SK-N-SH (cell line): ENCODE data around the gene FAM184B.

Experiments used
- CTCF ChIP-seq: fragments of 200-600 bp; sonication (generic); IDR thresholded peaks from 2 replicates; pipeline ENCODE4 v1.6.1; 2017; ENCODE audit warnings: antibody characterized with exemption, mild to moderate bottlenecking, moderate library complexity
- ELF1 ChIP-seq: IDR thresholded peaks from 2 replicates; pipeline ENCODE4 v1.4.0; 2012
- EP300 ChIP-seq, 2 experiments: IDR thresholded peaks; 2 replicates each; pipeline versions ENCODE4 v1.4.0 to v1.6.1; 2012; ENCODE audit warnings: borderline replicate concordance in 1 of 2, low read depth in 1 of 2, low read length in 1 of 2
- FOXJ3 ChIP-seq: sonication (generic); formaldehyde crosslinking; IDR thresholded peaks from 2 replicates; pipeline ENCODE4 v1.5.1; 2020; ENCODE audit warnings: mild to moderate bottlenecking, missing genetic modification reagents
- IRF3 ChIP-seq: fragments of 150-350 bp; IDR thresholded peaks from 2 replicates; pipeline ENCODE4 v1.6.1; 2016; ENCODE audit warnings: mild to moderate bottlenecking, low read depth, low read length
- JUND ChIP-seq: IDR thresholded peaks from 2 replicates; pipeline ENCODE4 v1.4.0; 2012
- MAX ChIP-seq: IDR thresholded peaks from 2 replicates; pipeline ENCODE4 v1.4.0; 2012; ENCODE audit warnings: low read depth
- NRF1 ChIP-seq: IDR thresholded peaks from 2 replicates; pipeline ENCODE4 v1.6.1; 2012; ENCODE audit warnings: low read depth, mild to moderate bottlenecking, low read length
- PBX3 ChIP-seq: IDR thresholded peaks from 2 replicates; pipeline ENCODE4; 2012
- POLR2AphosphoS5 ChIP-seq: IDR thresholded peaks from 2 replicates; pipeline ENCODE4 v1.6.1; 2012; ENCODE audit warnings: low read depth, low read length
- SIN3A ChIP-seq: IDR thresholded peaks from 2 replicates; pipeline ENCODE4 v1.6.1; 2012; ENCODE audit warnings: low read depth, mild to moderate bottlenecking, low read length, moderate library complexity, borderline replicate concordance
- YY1 ChIP-seq: IDR thresholded peaks from 2 replicates; pipeline ENCODE4 v1.4.0; 2012; ENCODE audit warnings: low read depth, mild to moderate bottlenecking
- TF ChIP-seq, protein P1 (sequence below): IDR thresholded peaks from 2 replicates; pipeline ENCODE4 v1.6.1; 2012; ENCODE audit warnings: mild to moderate bottlenecking, low read depth, low read length, moderate library complexity
- TF ChIP-seq, protein P2 (sequence below): fragments of 150-350 bp; IDR thresholded peaks from 2 replicates; pipeline ENCODE4 v1.6.1; 2017; ENCODE audit warnings: antibody characterized with exemption, low read length, low read depth, borderline replicate concordance

DNA sequence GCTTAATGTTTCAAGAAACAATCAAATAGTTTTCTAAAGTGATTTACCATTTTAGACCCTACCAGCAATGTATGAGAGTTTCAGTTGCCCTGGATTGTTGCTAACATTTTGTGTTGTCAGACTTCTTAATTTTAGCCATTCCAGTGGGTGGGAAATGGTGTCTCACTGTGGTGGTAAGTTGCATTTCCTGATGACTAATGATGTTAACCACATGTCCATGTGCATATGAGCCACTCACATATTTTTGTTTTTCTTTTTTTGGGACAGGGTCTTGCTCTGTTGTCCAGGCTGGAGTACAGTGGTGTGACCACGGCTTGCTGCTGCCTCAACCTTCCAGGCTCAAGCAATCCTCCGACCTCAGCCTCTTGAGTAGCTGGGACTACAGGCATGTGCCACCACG, 118.7 kb downstream of the FAM184B start:
- no peak for TF ChIP-seq NRF1
- no peak for TF ChIP-seq PBX3
- no peak for TF ChIP-seq CTCF
- TF ChIP-seq ELF1 = no peak
- no peak for TF ChIP-seq YY1
- TF ChIP-seq POLR2AphosphoS5 = no peak
- TF ChIP-seq JUND = no peak
- TF ChIP-seq MAX = no peak
- no peak for TF ChIP-seq EP300 (IDR thresholded peaks at IDR 0.05; ENCODE audit: borderline replicate concordance in 1 of 2, low read depth in 1 of 2, low read length in 1 of 2)
- TF ChIP-seq, protein P1, sequence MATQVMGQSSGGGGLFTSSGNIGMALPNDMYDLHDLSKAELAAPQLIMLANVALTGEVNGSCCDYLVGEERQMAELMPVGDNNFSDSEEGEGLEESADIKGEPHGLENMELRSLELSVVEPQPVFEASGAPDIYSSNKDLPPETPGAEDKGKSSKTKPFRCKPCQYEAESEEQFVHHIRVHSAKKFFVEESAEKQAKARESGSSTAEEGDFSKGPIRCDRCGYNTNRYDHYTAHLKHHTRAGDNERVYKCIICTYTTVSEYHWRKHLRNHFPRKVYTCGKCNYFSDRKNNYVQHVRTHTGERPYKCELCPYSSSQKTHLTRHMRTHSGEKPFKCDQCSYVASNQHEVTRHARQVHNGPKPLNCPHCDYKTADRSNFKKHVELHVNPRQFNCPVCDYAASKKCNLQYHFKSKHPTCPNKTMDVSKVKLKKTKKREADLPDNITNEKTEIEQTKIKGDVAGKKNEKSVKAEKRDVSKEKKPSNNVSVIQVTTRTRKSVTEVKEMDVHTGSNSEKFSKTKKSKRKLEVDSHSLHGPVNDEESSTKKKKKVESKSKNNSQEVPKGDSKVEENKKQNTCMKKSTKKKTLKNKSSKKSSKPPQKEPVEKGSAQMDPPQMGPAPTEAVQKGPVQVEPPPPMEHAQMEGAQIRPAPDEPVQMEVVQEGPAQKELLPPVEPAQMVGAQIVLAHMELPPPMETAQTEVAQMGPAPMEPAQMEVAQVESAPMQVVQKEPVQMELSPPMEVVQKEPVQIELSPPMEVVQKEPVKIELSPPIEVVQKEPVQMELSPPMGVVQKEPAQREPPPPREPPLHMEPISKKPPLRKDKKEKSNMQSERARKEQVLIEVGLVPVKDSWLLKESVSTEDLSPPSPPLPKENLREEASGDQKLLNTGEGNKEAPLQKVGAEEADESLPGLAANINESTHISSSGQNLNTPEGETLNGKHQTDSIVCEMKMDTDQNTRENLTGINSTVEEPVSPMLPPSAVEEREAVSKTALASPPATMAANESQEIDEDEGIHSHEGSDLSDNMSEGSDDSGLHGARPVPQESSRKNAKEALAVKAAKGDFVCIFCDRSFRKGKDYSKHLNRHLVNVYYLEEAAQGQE = no peak
- TF ChIP-seq IRF3 = no peak
- TF ChIP-seq FOXJ3 = no peak
- TF ChIP-seq, protein P2, sequence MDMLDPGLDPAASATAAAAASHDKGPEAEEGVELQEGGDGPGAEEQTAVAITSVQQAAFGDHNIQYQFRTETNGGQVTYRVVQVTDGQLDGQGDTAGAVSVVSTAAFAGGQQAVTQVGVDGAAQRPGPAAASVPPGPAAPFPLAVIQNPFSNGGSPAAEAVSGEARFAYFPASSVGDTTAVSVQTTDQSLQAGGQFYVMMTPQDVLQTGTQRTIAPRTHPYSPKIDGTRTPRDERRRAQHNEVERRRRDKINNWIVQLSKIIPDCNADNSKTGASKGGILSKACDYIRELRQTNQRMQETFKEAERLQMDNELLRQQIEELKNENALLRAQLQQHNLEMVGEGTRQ = no peak
- no peak for TF ChIP-seq SIN3A
